Mesodermal cell (in vitro differentiated cells): ENCODE measurements around the gene TBCK.

Experiments
- H3K27ac ChIP-seq: 2 replicates; pipeline ENCODE4 v1.7.0; 2013; ENCODE audit warnings: mild to moderate bottlenecking, low read depth, low read length, moderate library complexity; ENCODE audit not compliant: severe bottlenecking
- H3K36me3 ChIP-seq: 2 replicates; pipeline ENCODE4 v1.7.1; 2013; ENCODE audit warnings: mild to moderate bottlenecking, low read length, moderate library complexity; ENCODE audit not compliant: control insufficient read depth, insufficient read depth
- H3K4me1 ChIP-seq: one replicate; pipeline ENCODE4 v1.7.1; 2013; ENCODE audit warnings: mild to moderate bottlenecking, low read length; ENCODE audit not compliant: insufficient read depth, control insufficient read depth, poor library complexity, severe bottlenecking
- H3K4me3 ChIP-seq: 2 replicates; pipeline ENCODE4 v1.7.0; 2013; ENCODE audit warnings: low read length, control low read depth, mild to moderate bottlenecking; ENCODE audit not compliant: insufficient read depth, poor library complexity, severe bottlenecking; ENCODE audit errors: extremely low read depth
- H3K9me3 ChIP-seq: 2 replicates; pipeline ENCODE4 v1.7.1; 2013; ENCODE audit warnings: mild to moderate bottlenecking, low read length, moderate library complexity; ENCODE audit not compliant: control insufficient read depth
- WGBS, 2 experiments: methylation state at CpG; one replicate each; pipeline ENCODE4 v1.1.5; 2013; ENCODE audit warnings: missing lambda C conversion rate in 2 of 2; ENCODE audit not compliant: insufficient coverage in 2 of 2; 5-methylcytosine and 5-hydroxymethylcytosine counted together

TBCK gene

DNA sequence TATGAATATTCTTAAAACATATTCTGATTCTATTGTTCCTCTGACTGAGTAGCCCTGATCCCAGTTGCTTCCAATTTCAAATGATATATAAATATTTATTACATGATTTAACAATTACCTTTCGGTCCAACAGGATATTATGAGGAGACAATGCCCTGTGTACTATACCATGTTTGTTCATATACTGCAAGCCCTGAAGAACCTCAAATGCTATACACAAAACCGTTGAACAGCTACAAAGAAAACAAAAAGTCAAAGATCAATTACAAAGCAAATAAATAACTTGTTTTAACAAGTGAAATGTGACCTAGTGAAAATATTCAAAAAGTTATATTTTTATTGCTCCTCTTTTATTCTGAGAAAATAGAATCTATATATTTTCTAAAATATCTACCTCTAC, 54.0 kb downstream of the TBCK start:
- H3K9me3 ChIP-seq, result no peaks in the 10 kb centered on the region
- no CpG with 5 or more reads among the region's 2 CpGs for WGBS, 2 experiments
- H3K4me1 ChIP-seq, result no peaks in the 10 kb centered on the region

DNA sequence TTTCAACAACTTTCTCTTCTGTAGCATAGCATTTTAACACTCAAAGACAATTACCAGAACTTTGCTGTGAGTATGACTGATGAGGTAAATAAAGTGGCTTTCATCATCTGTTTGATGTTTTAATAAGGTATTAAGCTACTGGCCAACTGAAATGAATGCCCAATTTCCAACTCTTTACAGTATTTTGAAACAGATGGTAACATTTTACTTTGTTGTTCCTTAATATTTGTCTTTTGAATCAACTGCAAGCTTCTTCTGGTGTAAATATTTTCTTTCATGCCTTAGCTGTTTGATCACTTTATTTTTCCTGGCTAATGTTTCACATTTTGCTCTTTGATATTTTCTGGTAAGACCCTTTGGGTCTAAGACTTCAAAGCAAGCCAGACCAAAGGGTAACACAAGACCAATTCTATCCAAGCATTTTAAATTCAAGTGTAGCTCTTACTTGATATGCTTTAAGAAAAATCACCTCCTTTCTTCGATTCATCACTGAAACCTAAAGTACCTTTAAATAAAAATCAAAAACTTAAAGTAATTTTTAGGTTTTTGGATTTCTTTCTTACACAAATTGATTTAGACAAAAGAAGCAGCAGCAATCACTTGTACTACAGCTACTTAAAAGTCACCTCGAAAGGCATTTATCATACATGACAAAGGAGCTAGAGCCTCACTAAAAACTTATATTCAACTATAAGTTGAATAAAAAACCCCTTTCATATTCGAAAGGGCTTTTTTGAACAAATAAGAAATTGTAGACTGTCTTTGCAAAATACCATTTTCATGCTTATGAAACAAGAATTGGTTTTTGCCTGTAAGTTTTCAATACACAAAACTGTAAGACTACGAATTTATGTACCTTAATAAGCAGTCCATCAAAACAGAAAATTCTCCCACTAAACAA, 57.6 kb downstream of the TBCK start:
- Histone ChIP-seq H3K9me3 (no peaks in the 10 kb centered on the region), H3K36me3 (peaks cover 13% of the 10 kb centered on the region), H3K27ac (no peak overlapping the region), H3K4me1 (no peaks in the 10 kb centered on the region), H3K4me3 (no peak overlapping the region)
- WGBS, 2 experiments, result 83% methylated on average over 1 of the region's 4 CpGs

More for the DNA sequence above, 54.0 kb downstream of the TBCK start:
- H3K4me3 ChIP-seq, result no peak overlapping the region
- H3K27ac ChIP-seq, result no peak overlapping the region
- no peaks in the 10 kb centered on the region for H3K36me3 ChIP-seq

DNA sequence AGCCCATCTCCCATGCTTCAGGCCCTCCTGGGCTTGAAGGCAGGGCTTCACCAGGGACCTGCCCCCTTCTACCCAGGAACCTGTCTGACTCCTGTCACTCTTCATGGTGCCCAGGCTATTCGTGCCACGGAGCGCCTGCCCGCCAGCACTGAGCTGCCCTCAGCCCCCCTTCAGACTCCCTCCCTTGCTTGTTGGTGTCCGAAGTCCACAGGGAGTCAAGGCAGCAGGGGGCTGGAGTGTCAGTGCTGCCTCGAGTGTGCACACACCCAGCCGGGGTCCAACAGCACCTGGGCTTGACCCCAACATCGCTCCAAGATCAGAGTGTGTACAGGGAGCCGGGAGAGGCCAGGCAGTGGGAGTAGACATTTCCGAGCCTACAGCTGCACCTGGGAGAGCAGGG, 59.8 kb downstream of the TBCK start:
- H3K9me3 ChIP-seq, result no peaks in the 10 kb centered on the region
- H3K4me3 ChIP-seq, result no peak overlapping the region

DNA sequence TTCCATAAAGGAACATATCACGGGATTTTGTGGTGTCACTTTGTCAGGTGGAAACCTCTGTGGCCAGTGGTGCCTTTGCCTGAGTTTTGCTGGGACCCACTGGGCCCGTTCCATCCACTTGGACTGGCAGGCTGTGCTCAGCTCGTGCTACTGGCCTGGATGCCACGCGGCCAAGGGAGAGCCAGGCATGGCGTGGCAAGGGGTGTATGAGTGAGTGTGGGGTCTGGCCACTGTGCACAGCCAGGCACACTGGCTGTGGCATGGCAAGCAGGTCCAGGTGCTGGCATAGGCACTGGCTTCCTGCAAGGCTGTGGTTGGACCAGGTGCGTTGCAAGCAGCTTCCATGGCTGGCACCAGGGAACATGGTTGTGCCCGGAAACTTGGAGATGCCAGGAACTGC, 60.8 kb downstream of the TBCK start:
- Histone ChIP-seq H3K4me3 (no peak overlapping the region), H3K4me1 (no peaks in the 10 kb centered on the region), H3K9me3 (no peaks in the 10 kb centered on the region), H3K27ac (no peak overlapping the region), H3K36me3 (peaks cover 13% of the 10 kb centered on the region)
- WGBS, 2 experiments, result 93 to 97% methylated on average over 7 to 8 of the region's 8 CpGs

More for the DNA sequence above, 59.8 kb downstream of the TBCK start:
- Histone ChIP-seq H3K27ac (no peak overlapping the region), H3K4me1 (no peaks in the 10 kb centered on the region), H3K36me3 (peaks cover 13% of the 10 kb centered on the region)
- WGBS, 2 experiments, result 96 to 98% methylated on average over 8 to 10 of the region's 10 CpGs

DNA sequence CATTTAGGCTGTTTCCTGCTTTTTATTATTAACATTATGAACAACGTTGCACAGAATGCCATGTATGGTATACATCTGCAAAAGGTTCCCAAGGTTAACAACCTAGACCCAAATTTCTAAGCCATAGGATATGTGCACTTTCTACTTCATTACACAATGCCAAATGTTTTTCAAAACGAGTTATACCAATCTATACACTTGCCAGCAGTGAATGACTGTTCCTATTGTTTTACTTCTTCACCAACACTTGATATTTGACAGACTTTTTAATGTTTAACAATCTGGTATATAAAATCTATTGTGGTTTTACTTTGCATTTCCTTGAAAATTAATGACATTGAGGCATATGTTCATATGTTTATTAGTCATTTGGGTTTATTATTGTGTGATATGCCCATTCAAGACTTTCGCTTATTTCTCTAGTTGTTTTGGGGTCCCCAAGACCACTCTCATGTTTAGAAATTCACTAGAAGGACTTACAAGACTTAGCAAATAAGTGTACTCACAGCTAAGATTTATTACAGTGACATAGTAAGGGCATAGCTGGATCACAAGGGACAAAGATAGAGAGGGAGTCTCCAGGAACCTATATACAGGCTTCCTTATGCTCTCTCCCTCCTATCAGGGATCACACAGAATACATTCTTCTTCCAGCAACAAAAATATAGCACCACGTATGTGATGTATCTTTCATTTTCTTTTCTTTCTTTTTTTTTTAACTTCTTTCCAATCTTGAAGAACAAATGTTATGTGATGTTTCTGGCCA, 62.5 kb downstream of the TBCK start:
- H3K36me3 ChIP-seq, result peaks cover 13% of the 10 kb centered on the region
- no peak overlapping the region for H3K4me3 ChIP-seq
- no peaks in the 10 kb centered on the region for H3K4me1 ChIP-seq
- whole genome bisulfite sequencing, 2 experiments, result 50% methylated on average over 1 of the region's 4 CpGs; no CpG with 5 or more reads in 1 of the 2 experiments
- H3K27ac ChIP-seq, result no peak overlapping the region
- no peaks in the 10 kb centered on the region for H3K9me3 ChIP-seq

DNA sequence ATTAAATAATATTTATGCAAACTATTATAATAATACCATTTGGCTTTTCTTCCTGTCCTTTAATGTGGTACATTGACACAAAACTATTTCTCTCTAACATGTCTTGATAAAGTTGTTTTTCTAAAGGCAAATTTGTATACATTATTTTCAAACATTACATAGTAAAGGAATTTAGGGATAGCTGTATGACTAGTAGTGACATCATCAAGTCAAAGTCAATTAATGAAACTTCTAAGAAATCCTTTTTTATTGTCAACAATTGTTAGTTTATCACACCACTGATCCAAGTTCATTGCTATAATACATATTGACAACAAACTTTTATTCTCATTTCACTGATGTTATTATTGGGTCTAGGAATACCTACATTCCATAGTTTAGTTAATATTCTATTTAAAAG, 68.4 kb downstream of the TBCK start:
- H3K4me1 ChIP-seq, result peaks cover 8% of the 10 kb centered on the region
- H3K4me3 ChIP-seq, result no peak overlapping the region
- H3K36me3 ChIP-seq, result peaks cover 4% of the 10 kb centered on the region
- H3K9me3 ChIP-seq, result no peaks in the 10 kb centered on the region
- H3K27ac ChIP-seq, result no peak overlapping the region

DNA sequence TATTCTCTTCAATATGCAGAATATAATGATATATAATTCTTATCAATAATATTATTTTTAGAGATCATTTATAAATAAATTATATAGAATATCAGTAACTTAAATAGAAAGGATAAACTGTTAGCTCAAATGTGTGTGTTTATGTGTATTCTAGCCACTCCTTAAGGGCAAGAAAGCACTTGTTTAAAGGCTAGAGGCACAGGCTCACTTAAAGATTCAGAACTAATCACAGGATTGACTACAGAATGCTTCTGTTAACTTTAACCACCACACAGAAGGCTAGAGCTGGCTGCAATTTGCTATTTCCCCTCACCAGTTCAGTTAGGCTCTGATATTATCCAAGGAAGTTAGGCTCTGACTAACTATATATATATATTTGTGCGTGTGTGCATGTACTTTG, 69.6 kb downstream of the TBCK start:
- H3K9me3 ChIP-seq, result no peaks in the 10 kb centered on the region
- no peak overlapping the region for H3K27ac ChIP-seq
- no CpG with 5 or more reads among the region's 1 CpG for WGBS, 2 experiments
- H3K4me1 ChIP-seq, result peaks cover 8% of the 10 kb centered on the region
- no peak overlapping the region for H3K4me3 ChIP-seq
- H3K36me3 ChIP-seq, result peaks cover 4% of the 10 kb centered on the region

DNA sequence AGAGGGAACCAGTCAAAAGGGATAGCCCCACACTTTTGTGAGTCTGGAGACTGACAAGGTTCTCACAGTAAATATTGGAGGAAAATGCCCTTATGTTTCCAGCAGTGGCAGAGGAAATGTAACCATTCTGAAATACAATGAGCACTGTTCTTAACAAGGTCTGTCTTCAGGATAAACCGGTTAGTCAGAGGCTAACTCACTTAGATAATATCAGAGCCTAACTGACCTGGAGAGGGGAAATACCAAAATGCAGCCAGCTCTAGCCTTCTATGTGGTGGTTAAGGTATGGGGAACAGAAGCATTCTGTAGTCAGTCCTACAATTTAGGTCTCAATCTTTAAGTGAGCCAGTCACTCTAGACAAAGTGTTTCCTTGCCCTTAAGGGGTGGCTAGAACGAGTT, 70.8 kb downstream of the TBCK start:
- Histone ChIP-seq H3K36me3 (peaks cover 4% of the 10 kb centered on the region), H3K4me1 (peaks cover 8% of the 10 kb centered on the region), H3K27ac (peak overlapping the region; percentile 12), H3K4me3 (no peak overlapping the region), H3K9me3 (no peaks in the 10 kb centered on the region)
- 83 to 100% methylated on average over 1 of the region's 2 CpGs for WGBS, 2 experiments

DNA sequence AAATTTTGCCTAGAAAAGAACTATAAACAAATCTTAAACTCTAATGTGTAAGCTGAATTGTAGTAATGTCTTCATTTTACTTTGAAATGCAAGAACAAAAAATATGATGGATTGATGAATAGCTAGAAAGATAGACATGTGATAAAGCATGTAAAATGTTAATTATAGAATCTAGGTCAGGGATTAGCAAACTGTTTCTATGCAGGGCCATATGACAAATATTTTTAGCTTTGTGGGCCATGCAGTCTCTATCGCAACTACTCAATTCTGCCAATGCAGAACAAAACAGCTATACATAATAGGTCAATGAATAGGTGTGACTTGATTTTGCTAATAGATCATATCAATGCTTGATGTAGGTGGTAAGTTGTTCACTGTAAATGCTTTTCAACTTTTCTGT, 75.3 kb downstream of the TBCK start:
- Histone ChIP-seq H3K27ac (no peak overlapping the region), H3K36me3 (peaks cover 4% of the 10 kb centered on the region), H3K4me1 (peaks cover 5% of the 10 kb centered on the region), H3K9me3 (no peaks in the 10 kb centered on the region), H3K4me3 (no peak overlapping the region)
- no CpG with 5 or more reads among the region's 1 CpG for WGBS, 2 experiments

DNA sequence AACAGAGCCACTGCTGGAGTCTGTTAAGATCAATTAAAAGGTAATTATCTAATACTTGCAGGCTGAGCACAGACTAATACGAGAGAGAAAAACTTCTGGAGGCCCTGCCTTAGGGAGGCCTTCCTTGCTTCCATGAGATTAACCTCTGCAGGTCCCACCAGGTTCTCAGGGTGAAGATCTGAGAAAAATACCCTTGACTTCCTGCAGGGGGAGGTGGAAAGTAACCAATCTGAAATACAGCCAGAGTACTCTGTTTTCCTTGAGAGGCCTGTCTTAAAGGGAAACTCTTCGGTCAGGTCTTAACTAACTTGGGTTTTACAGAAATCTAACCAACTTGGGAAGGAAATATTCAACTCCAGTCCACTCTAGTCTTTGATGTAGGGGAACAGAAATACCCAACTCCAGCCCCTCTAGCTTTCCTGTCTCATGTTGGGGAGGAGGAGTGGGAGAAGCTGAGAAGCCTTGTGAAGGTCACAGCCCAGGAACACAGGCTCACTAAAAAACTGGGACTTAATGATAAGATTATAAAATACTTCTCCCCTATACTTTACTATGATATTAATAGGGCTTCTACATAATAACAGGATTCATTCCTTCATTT, 77.1 kb downstream of the TBCK start:
- WGBS, 2 experiments, result 63% methylated on average over 2 of the region's 2 CpGs; no CpG with 5 or more reads in 1 of the 2 experiments
- no peaks in the 10 kb centered on the region for H3K4me1 ChIP-seq
- no peaks in the 10 kb centered on the region for H3K9me3 ChIP-seq
- peaks cover 6% of the 10 kb centered on the region for H3K36me3 ChIP-seq
- no peak overlapping the region for H3K27ac ChIP-seq
- no peak overlapping the region for H3K4me3 ChIP-seq
